Mucosa of stomach (tissue), 1 donor: ENCODE measurements around the gene SDC4.

ENCODE experiments used
- H3K27me3 ChIP-seq: one replicate; pipeline ENCODE4 v1.7.0; 2013; ENCODE audit warnings: mild to moderate bottlenecking, low read length; ENCODE audit not compliant: control insufficient read depth, insufficient read depth
- H3K36me3 ChIP-seq: one replicate; pipeline ENCODE4 v1.7.0; 2013; ENCODE audit warnings: low read length; ENCODE audit not compliant: control insufficient read depth, insufficient read depth
- H3K4me1 ChIP-seq: one replicate; pipeline ENCODE4 v1.7.0; 2013; ENCODE audit warnings: mild to moderate bottlenecking, low read length; ENCODE audit not compliant: control insufficient read depth, insufficient read depth
- H3K4me3 ChIP-seq: one replicate; pipeline ENCODE4 v1.7.0; 2013; ENCODE audit warnings: low read length
- H3K9ac ChIP-seq: one replicate; pipeline ENCODE4 v1.7.0; 2013; ENCODE audit warnings: mild to moderate bottlenecking, low read length, moderate library complexity
- H3K9me3 ChIP-seq: one replicate; pipeline ENCODE4 v1.7.0; 2013; ENCODE audit warnings: mild to moderate bottlenecking, low read length, moderate library complexity; ENCODE audit not compliant: control insufficient read depth
- donor health status: Pancreatic carcinoma.

The SDC4 gene

DNA sequence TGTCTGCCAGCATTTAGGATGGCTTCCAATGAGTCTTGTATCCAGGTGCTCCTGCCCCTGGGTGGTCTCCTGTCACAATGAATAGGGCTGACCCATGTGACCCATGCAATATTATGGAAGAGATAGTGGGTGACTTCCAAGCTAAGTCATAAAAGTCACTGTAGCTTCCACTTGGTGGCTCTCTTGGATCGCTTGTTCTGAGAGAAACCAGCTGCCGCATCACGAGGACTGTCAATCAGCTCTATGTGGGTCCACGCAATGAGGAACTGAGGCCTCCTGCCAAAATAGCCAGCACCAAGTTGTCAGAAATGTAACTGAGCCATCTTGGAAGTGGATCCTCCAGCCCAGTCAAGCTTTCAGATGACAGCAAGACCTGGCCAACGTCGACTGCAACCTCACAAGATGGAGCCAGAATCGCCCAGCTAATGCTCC is 25.3 kb downstream of the SDC4 start:
- H3K27me3 ChIP-seq, result peaks cover 7% of the 10 kb centered on the region
- H3K4me1 ChIP-seq, result peaks cover 3% of the 10 kb centered on the region
- H3K9me3 ChIP-seq, result no peaks in the 10 kb centered on the region
- no peaks in the 10 kb centered on the region for H3K36me3 ChIP-seq
- no peak overlapping the region for H3K4me3 ChIP-seq
- H3K9ac ChIP-seq, result no peak overlapping the region

DNA sequence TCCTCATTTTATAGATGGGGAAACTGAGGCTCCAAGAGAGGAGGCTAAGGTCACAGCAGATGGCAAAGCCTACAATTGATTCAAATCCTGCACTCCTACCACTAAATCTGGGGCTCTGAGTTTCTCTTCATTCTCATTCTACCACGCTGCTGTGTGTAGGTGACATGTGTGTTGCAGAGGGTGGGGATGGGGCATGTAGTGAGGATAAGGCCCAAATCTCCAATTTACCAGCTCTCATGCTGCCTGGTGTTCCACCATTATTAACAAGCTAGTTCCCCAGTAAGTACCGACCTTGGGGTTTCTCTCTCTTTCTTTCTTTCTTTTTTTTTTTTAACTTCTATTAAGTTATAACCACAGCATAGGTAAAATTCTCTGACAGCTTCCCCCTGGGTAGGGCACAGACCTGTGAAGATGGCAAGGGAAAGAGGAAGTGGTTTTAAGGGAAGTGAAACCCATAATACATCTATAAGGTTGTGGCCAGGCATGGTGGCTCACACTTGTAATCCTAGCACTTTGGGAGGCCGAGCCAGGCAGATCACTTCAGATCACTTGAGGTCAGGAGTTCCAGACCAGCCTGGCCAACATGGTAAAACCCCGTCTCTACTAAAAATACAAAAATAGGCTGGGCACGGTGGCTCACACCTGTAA is 27.2 kb downstream of the SDC4 start:
- no peak overlapping the region for H3K9ac ChIP-seq

GRCh38 chr20:45318948-45319347 is 29.3 kb downstream of the SDC4 start:
- Histone ChIP-seq H3K4me3 (no peak overlapping the region), H3K4me1 (peaks cover 3% of the 10 kb centered on the region), H3K36me3 (no peaks in the 10 kb centered on the region), H3K27me3 (peaks cover 36% of the 10 kb centered on the region), H3K9me3 (no peaks in the 10 kb centered on the region), H3K9ac (no peak overlapping the region)

More for the DNA sequence above, 27.2 kb downstream of the SDC4 start:
- H3K36me3 ChIP-seq, result no peaks in the 10 kb centered on the region
- no peaks in the 10 kb centered on the region for H3K9me3 ChIP-seq
- no peak overlapping the region for H3K4me3 ChIP-seq
- H3K27me3 ChIP-seq, result peaks cover 25% of the 10 kb centered on the region
- H3K4me1 ChIP-seq, result peaks cover 3% of the 10 kb centered on the region

DNA sequence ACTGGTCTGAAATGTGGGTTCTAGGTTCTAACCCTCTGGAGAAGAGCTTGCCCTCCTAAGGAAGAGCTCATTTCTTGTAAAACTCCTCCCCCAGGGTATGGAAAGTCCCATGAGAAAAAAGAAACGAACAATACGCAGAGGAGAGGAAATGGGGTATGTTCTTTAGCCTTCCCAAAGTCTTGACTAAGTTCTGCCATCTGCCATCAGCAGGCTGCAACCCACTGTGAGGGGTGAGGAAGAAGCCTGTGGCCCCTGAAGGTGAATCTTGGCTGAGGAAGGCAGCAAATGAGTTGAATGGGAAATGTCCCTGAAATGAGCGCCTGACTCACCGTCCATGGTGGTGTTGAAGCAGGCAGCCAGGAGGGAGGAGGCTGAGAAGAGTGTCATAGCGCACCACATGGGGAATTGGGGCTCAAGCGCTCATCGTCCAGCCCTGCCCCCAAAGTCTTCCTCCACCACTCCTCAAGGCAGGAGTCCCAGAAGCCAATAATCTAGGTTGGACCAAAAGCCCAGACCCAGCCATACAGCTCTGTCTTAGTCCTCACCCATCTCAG is 29.8 kb downstream of the SDC4 start:
- peaks cover 3% of the 10 kb centered on the region for H3K4me1 ChIP-seq
- no peak overlapping the region for H3K9ac ChIP-seq
- H3K27me3 ChIP-seq, result peaks cover 41% of the 10 kb centered on the region
- H3K4me3 ChIP-seq, result no peak overlapping the region
- no peaks in the 10 kb centered on the region for H3K36me3 ChIP-seq
- H3K9me3 ChIP-seq, result no peaks in the 10 kb centered on the region

DNA sequence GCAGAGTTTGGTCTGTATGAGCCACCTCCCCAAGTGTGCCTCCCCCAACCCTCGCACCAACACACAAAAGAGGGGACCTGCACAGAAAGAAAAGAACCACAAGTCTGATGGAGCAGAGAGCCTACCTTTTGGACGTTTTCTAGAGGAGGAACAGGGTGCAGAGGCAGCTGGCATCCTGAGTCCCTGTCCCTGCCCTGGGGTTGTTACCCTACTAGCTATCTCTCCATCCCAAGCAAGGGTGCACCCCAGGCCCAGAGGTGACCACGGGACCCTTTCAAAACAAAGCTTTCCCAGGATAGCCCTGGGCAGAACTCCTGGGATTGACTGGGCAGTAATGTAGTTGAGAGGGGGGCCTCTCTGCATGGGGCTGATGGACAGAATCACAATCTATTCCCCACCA is 30.4 kb downstream of the SDC4 start:
- peaks cover 42% of the 10 kb centered on the region for H3K27me3 ChIP-seq
- H3K4me3 ChIP-seq, result no peak overlapping the region
- H3K4me1 ChIP-seq, result peaks cover 3% of the 10 kb centered on the region
- no peak overlapping the region for H3K9ac ChIP-seq
- H3K9me3 ChIP-seq, result no peaks in the 10 kb centered on the region
- H3K36me3 ChIP-seq, result no peaks in the 10 kb centered on the region

GRCh38 chr20:45316150-45317080 is 31.8 kb downstream of the SDC4 start:
- Histone ChIP-seq H3K27me3 (peaks cover 54% of the 10 kb centered on the region), H3K4me1 (peaks cover 3% of the 10 kb centered on the region), H3K9ac (no peak overlapping the region), H3K36me3 (no peaks in the 10 kb centered on the region), H3K9me3 (no peaks in the 10 kb centered on the region), H3K4me3 (no peak overlapping the region)

GRCh38 chr20:45315672-45316071 is 32.6 kb downstream of the SDC4 start:
- peaks cover 3% of the 10 kb centered on the region for H3K4me1 ChIP-seq
- H3K27me3 ChIP-seq, result peaks cover 55% of the 10 kb centered on the region
- no peak overlapping the region for H3K4me3 ChIP-seq
- H3K9ac ChIP-seq, result no peak overlapping the region
- no peaks in the 10 kb centered on the region for H3K9me3 ChIP-seq
- no peaks in the 10 kb centered on the region for H3K36me3 ChIP-seq

DNA sequence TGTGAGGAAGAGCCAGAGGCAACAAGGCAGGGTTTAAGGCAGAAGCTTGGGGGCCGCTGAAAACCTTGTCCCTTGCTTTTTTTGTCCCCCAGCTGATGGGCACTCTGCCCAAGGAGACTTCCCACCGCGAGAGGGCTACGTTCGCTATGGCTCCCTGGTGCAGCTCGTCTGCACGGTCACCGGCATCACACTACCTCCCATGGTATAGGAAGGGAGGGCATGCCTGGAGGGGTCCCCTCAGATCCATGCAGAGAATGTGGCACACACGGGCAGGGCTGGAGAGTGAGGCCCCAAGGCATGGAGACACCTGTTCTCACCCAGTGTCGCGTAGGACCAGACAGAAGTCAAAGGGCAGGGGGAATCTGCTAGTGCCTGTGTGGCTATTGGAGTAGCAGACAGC is 34.3 kb downstream of the SDC4 start:
- Histone ChIP-seq H3K9ac (no peak overlapping the region), H3K27me3 (peaks cover 55% of the 10 kb centered on the region), H3K9me3 (no peaks in the 10 kb centered on the region), H3K36me3 (no peaks in the 10 kb centered on the region), H3K4me3 (no peak overlapping the region), H3K4me1 (no peaks in the 10 kb centered on the region)

DNA sequence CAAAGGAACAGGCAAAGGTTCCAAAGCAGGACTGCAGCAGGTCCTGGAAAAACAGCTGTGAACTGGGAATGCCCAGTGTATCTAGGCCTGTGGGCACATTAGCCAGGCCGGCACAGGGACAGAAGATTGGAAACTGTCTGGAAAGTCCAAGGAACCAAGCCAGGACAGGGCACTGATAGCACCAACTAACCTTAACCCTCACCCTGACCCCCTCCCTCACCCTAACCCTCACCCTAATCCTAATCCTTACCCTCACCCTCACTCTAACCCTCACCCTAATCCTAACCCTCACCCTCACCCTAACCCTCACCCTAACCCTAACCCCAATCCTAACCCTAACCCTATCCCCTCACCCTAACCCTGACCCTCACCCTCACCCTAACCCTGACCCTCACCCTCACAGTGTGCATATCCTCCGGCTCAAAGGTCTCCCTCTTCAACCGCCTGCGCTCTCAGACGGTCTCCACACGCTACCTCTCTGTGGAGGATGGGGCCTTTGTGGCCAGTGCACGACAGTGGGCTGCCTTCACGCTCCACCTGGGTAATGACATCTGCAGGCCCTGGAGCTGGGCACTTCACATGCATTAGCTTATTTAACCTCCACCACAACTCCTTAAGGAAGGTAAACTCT is 35.0 kb downstream of the SDC4 start:
- Histone ChIP-seq H3K36me3 (no peaks in the 10 kb centered on the region), H3K9ac (no peak overlapping the region), H3K4me1 (peaks cover 4% of the 10 kb centered on the region), H3K9me3 (no peaks in the 10 kb centered on the region), H3K4me3 (no peak overlapping the region), H3K27me3 (peaks cover 49% of the 10 kb centered on the region)

DNA sequence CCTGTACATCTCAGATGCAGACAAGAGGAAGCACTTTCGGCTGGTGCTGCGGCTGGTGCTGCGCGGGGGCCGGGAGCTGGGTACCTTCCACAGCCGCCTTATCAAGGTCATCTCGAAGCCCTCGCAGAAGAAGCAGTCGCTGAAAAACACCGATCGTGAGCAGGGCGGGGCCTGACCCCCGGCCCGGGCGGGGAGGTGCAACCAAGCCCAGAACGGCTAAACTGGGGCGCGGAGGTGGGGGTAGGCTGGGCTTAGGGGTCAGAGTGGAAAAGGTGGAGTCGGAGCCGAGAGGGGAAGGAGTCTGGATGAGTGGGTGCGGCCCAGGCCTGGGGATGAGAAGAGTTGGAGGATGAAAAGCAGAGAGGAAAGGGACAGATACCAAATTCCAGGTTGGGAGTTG is 36.0 kb downstream of the SDC4 start:
- Histone ChIP-seq H3K4me3 (no peak overlapping the region), H3K9ac (no peak overlapping the region), H3K36me3 (no peaks in the 10 kb centered on the region), H3K27me3 (peaks cover 50% of the 10 kb centered on the region), H3K9me3 (no peaks in the 10 kb centered on the region), H3K4me1 (peaks cover 11% of the 10 kb centered on the region)

DNA sequence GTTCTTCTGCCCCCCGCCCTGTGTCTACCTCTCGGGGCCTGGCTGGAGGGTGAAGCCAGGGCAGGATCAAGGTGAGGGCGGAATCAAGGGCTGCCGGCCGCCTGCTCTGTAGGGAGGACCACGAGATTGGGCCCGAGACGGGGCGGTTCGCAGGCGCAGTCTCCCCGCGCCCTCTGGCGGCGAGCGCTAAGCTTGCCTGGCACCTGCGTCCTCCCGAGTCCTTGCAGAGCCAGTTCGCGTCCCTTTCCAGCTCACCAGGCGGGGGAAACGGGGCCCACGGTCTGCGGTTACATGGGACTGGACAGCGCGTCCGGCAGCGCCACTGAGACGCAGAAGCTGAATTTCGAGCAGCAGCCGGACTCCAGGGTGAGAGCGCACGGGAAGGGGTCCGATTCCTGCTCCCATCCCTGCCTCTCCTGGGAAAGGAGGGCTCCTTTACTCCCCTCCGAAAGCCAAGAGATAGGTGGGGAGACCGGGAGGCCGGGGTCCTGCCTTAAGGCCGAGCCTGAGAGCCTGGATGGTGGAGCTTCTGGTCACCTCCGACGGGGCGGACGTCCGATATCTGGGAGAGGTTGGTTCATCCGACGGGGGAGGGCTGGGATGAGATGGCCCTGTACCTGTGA is 36.5 kb downstream of the SDC4 start:
- peaks cover 11% of the 10 kb centered on the region for H3K4me1 ChIP-seq
- H3K9me3 ChIP-seq, result no peaks in the 10 kb centered on the region
- peaks cover 49% of the 10 kb centered on the region for H3K27me3 ChIP-seq
- H3K4me3 ChIP-seq, result no peak overlapping the region
- no peaks in the 10 kb centered on the region for H3K36me3 ChIP-seq
- H3K9ac ChIP-seq, result no peak overlapping the region
